OCI-LY3 (cell line): Measurements from ENCODE around the gene MVD.

ENCODE experiments used
- H2AFZ ChIP-seq: fragments of 200-600, 300-600 bp; shearing (Covaris generic); 2 replicates; pipeline ENCODE4 v1.6.0; 2014; ENCODE audit warnings: antibody characterized with exemption, low read depth, low read length
- H3K27ac ChIP-seq: fragments of 200-600, 300-600 bp; sonication (generic); 2 replicates; pipeline ENCODE4 v1.5.1; 2014; ENCODE audit warnings: mild to moderate bottlenecking, low read length, moderate library complexity, mixed read lengths
- H3K27me3 ChIP-seq: fragments of 200-600, 300-600 bp; sonication (generic); 2 replicates; pipeline ENCODE4 v1.6.1; 2014; ENCODE audit warnings: low read depth, low read length, mixed read lengths
- H3K36me3 ChIP-seq: fragments of 200-600, 300-600 bp; sonication (generic); replicated peaks from 2 replicates; pipeline ENCODE3; 2014; ENCODE audit warnings: low read depth, low read length, mixed read lengths
- H3K4me1 ChIP-seq: fragments of 300-600, 200-600 bp; sonication (generic); 2 replicates; pipeline ENCODE4 v1.6.1; 2014; ENCODE audit warnings: low read length, mixed read lengths
- H3K4me2 ChIP-seq: fragments of 200-600, 300-600 bp; sonication (generic); 2 replicates; pipeline ENCODE4 v1.6.1; 2014; ENCODE audit warnings: low read length, mixed read lengths
- H3K4me3 ChIP-seq: fragments of 300-600, 200-600 bp; sonication (generic); 2 replicates; pipeline ENCODE4 v1.5.1; 2014; ENCODE audit warnings: antibody characterized with exemption, mild to moderate bottlenecking, low read length, moderate library complexity
- H3K79me2 ChIP-seq: fragments of 300-600, 200-600 bp; shearing (Covaris generic); 2 replicates; pipeline ENCODE4 v1.6.1; 2014; ENCODE audit warnings: mild to moderate bottlenecking, low read length, mixed read lengths
- H3K9ac ChIP-seq: fragments of 300-600, 200-600 bp; shearing (Covaris generic); 2 replicates; pipeline ENCODE4 v1.6.0; 2014; ENCODE audit warnings: mild to moderate bottlenecking, low read length, moderate library complexity
- H3K9me3 ChIP-seq: fragments of 200-600, 300-600 bp; shearing (Covaris generic); 2 replicates; pipeline ENCODE4 v1.6.1; 2014; ENCODE audit warnings: low read length, mixed read lengths; ENCODE audit not compliant: insufficient read depth
- H4K20me1 ChIP-seq: fragments of 200-600, 300-600 bp; sonication (generic); 2 replicates; pipeline ENCODE4 v1.6.1; 2016; ENCODE audit warnings: low read length, mixed read lengths; ENCODE audit not compliant: insufficient read depth
- CTCF ChIP-seq: fragments of 200-600, 300-600 bp; sonication (generic); IDR thresholded peaks from 2 replicates; pipeline ENCODE4 v1.5.1; 2014; ENCODE audit warnings: antibody characterized with exemption, low read length, low read depth
- EZH2phosphoT487 ChIP-seq: fragments of 200-600 bp; shearing (Covaris generic); IDR thresholded peaks from 2 replicates; pipeline ENCODE4 v1.6.1; 2018; ENCODE audit warnings: antibody characterized with exemption, mixed run types, low read depth

Gene MVD

GRCh38 chr16:88616320-88616719 lies 46.6 kb downstream of the MVD start:
- Histone ChIP-seq H3K36me3 (peaks cover 23% of the 10 kb centered on the region), H3K79me2 (peaks cover 23% of the 10 kb centered on the region; the same call in 1 of the 2 replicates), H3K4me1 (no peaks in the 10 kb centered on the region), H3K27me3 (no peaks in the 10 kb centered on the region), H4K20me1 (peaks cover 24% of the 10 kb centered on the region), H3K9me3 (no peaks in the 10 kb centered on the region), H2AFZ (no peak overlapping the region), H3K27ac (no peak overlapping the region), H3K4me3 (no peak overlapping the region), H3K9ac (no peak overlapping the region), H3K4me2 (no peak overlapping the region)
- no peak for TF ChIP-seq CTCF
- TF ChIP-seq EZH2phosphoT487 = no peak

GRCh38 chr16:88614818-88615580 lies 47.9 kb downstream of the MVD start:
- Histone ChIP-seq H3K79me2 (peaks cover 23% of the 10 kb centered on the region; the same call in 1 of the 2 replicates), H3K4me2 (no peak overlapping the region)

GRCh38 chr16:88613911-88614817 lies 48.7 kb downstream of the MVD start:
- Histone ChIP-seq H3K79me2 (peaks cover 23% of the 10 kb centered on the region; the same call in 1 of the 2 replicates), H3K27me3 (no peaks in the 10 kb centered on the region), H2AFZ (no peak overlapping the region), H3K4me2 (no peak overlapping the region), H3K4me1 (no peaks in the 10 kb centered on the region), H3K4me3 (no peak overlapping the region), H3K27ac (no peak overlapping the region), H3K9me3 (no peaks in the 10 kb centered on the region), H4K20me1 (peaks cover 24% of the 10 kb centered on the region), H3K36me3 (peaks cover 36% of the 10 kb centered on the region), H3K9ac (no peak overlapping the region)
- TF ChIP-seq EZH2phosphoT487 = no peak
- TF ChIP-seq CTCF = no peak

More at GRCh38 chr16:88614818-88615580, 47.9 kb downstream of the MVD start:
- Histone ChIP-seq H3K27ac (no peak overlapping the region), H3K4me3 (no peak overlapping the region), H4K20me1 (peaks cover 24% of the 10 kb centered on the region), H3K9ac (no peak overlapping the region), H2AFZ (no peak overlapping the region), H3K9me3 (no peaks in the 10 kb centered on the region), H3K36me3 (peaks cover 33% of the 10 kb centered on the region), H3K27me3 (no peaks in the 10 kb centered on the region), H3K4me1 (no peaks in the 10 kb centered on the region)
- no peak for TF ChIP-seq EZH2phosphoT487
- TF ChIP-seq CTCF = no peak

- H4K20me1 ChIP-seq = peaks cover 26% of the 10 kb centered on the region
- H3K4me1 ChIP-seq = peaks cover 4% of the 10 kb centered on the region
- TF ChIP-seq EZH2phosphoT487 = no peak
- TF ChIP-seq CTCF = no peak
- H3K9me3 ChIP-seq = no peaks in the 10 kb centered on the region
- H3K27me3 ChIP-seq = no peaks in the 10 kb centered on the region
- no peak overlapping the region for H3K4me3 ChIP-seq
- no peak overlapping the region for H3K4me2 ChIP-seq
- H3K9ac ChIP-seq = no peak overlapping the region
- H3K27ac ChIP-seq = no peak overlapping the region
- H3K36me3 ChIP-seq = peaks cover 40% of the 10 kb centered on the region
- H3K79me2 ChIP-seq = peaks cover 18% of the 10 kb centered on the region; the same call in 1 of the 2 replicates
- H2AFZ ChIP-seq = no peak overlapping the region
Measured at GRCh38 chr16:88613293-88613692, 49.6 kb downstream of the MVD start.
